Ammon's horn (tissue), 1 donor: Measurements from ENCODE around the gene SART1.

Source experiments
- DNase-seq: peaks from one replicate; pipeline ENCODE4 v3.0.0-alpha.2; 2016; ENCODE audit warnings: low spot score

The SART1 gene

GRCh38 chr11:65961267-65962140 lies at the start of gene SART1:
SART1 (plus strand) TSS chr11:65961734; CDS start chr11:65961781, 47 bp downstream.
- peak; percentile 97 for DNase-seq

- DNase-seq: no peak
Measured at GRCh38 chr11:65912845-65913244, 48.7 kb upstream of the SART1 start.

DNA sequence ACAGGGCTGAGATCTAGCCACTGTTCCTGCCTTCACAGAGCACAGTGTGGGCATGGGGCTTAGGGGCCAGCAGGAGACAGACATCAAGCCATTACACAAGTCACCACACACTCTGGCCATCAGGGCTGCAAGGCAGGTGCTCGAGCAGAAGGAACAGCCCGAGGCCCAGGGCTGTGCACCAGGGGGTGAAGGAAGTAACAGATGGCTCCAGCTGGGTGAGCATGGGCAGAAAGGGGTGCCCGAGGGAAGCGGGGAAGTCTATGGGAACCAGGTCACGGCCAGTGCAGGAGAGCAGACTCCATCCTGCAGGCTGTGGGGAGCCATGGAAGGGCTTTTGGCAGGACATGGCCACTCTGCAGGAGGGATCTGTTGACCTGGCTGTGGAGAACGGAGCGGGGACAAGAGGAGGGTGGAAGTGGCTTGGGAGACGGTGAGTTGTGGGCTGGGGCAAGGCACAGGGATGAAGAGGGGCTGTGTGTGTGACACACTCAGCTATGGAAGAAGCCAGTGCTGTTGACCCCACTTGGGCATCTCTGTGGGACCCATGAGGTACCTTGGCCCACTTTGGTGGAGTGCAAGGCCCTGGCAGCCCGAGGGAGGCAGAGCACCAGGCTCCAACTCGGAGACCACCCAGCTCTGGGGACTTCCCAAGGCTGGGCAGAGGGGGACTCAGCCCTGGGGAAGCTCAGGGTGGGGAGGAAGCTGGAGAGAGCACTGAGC lies 46.3 kb upstream of the SART1 start:
- DNase-seq: no peak

DNA sequence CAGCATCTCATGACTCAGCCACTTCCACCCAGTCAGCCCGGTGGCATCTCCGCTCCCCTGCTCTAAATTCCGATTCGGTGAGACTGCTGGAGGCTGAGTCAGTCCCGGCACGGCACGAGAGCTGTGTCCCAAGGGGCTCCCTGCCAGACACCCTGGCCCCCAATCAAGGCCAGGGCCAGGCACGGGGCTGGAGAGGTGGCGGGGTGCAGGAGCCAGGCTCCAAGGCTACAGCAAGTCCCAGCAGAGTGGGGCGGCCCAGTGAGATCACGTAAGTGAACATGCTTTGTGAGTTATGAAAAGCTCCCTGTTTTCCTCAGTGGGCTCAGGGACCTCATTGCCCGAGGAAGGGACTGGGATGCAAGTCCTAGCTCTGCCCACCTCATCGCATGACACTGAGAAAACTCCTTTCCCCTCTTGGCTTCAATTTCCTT lies 45.7 kb upstream of the SART1 start:
- peak; percentile 45 for DNase-seq

DNA sequence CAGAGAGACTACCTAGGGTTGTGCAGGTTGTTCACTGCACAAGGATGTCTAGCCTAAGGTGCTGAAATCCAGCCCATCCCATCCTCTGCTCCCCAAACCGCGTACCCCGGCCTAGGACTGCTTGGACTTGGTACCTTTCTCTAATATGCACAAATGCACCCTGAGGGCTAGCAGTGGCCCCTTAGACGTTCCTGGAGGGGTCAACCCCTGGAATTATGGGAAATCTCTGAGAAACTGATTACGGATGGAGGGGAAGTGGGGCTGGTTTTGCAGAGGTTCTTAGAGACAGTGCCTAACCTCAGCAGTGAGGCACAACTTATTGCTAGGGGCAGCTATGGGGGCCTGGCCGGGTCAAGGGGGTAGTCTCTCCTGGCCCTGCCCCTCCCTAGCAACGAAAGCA lies 45.1 kb upstream of the SART1 start:
- DNase-seq: no peak

DNA sequence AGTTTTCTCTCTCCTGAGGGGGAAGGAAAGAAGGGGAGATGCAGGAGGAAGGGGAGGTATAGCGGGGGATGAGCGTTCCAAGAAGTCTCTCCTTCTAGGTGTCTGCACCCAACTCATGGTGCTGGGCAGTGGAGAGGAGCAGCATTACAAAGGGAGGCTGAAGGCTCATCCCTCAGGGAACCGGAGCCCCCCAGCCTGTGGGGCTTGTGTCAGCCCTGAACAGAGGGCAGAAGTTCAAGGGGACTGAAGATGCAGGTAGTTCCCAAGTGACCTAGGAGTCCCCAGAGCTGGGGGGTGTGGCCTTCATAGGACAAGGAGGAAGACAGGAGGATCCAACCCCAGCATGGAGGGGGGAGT lies 44.5 kb upstream of the SART1 start:
- DNase-seq: no peak

DNA sequence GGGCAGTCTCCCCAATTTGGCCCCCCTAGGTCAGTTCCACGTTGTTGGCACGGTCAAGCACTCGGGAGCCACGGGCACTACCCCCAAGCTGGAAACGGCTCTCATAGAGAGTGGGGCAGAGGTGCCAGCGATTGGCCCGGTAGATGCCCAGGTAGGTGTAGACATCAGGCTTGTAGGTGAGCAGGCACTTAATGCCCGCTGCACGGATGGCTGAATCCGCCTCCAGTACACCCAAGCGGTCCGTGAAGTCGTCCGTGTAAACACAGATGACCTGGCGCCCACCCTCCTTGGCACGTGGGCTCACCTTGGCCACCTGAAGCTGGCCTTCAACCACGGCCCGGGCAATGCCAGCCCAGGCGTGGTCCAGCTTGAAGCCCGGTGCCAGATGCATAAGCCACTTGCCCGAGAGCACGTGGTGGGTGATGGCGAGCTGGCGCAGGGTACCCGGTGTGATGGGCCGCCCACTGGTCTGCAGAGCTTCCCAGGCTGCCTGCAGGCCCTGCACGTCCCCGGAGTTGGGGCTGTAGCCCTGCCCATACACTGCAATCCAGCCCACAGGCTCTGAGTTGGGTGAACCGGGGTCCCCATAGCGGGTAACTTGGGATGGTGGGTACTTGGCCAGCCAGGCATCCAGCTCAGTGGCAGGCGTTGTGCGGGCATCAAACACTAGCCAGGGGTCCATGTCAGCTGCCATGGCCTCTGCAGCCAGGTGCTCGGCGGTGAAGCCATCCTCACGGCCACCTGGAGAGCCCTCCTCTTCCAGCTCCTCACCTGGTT lies 43.9 kb upstream of the SART1 start:
- no peak for DNase-seq

DNA sequence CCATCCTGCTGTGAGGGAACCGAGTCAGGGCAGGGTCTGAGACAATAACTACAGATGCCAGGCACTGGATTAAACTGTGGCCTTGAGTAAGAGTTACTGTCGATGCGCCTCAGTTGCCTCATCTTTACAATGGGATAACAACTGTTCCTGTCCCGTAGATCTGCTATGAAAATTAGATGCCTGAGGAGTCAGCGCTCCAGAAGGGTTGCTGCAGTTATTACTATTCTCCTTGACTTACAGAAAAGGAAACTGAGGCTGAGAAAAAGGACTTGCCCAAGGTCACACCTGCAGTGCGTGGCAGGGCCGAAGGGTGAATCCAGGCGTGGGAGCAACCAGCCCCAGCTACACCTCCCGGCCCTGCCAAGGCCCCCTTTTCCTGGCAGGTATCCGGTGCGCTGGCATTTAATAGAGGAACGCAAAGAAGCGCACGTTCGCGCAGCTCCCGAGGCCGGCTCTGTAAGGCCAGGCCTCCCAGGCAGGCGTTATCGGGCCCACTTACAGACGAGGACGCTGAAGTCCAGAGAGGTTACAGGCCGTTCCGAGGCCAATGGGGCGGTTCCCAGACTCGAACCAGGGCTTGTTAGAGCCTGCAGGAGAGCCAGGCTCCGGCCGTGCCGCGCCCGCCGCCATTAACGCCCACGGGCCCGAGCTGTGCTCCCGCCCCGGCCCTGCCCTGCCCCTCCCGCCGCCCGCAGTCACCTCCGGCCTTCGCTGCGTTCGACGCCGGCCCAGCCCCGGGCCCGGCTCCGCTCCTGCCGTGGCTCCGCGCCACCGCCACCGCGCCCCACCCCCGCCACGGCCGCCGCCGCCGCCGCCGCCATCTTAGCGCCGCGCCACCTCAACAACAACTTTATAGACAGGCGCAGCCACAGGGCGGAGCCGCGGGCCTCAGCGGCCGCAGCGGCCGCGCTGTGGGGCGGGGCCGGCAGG lies 43.1 kb upstream of the SART1 start, which contains the start of gene C11orf68:
Gene C11orf68, minus strand, starts transcription at position 852 of the 930 bp plus-strand sequence. Its CDS starts 31 bp downstream, at position 821.
- no peak for DNase-seq

GRCh38 chr11:65919141-65919572 lies 42.4 kb upstream of the SART1 start, which contains the start of gene DRAP1:
DRAP1 (plus strand) TSS chr11:65919426; CDS start chr11:65919502, 76 bp downstream.
- peak; percentile 100 for DNase-seq

GRCh38 chr11:65919573-65920371 lies 41.8 kb upstream of the SART1 start:
- DNase-seq: no peak

DNA sequence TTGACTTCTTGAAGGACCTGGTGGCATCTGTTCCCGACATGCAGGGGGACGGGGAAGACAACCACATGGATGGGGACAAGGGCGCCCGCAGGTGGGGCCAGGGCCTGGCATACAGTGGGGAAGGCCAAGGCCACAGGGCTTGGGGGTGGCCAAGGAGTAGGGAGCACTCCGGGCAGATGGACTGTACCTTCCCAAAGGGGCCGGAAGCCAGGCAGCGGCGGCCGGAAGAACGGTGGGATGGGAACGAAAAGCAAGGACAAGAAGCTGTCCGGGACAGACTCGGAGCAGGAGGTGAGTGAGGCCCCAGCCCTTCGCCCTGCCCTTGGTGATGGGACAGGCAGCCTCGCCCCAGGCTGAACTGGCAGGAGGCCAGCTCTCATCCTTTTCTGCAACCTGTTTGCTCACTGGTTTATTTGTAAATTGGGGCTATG lies 41.1 kb upstream of the SART1 start:
- no peak for DNase-seq

DNA sequence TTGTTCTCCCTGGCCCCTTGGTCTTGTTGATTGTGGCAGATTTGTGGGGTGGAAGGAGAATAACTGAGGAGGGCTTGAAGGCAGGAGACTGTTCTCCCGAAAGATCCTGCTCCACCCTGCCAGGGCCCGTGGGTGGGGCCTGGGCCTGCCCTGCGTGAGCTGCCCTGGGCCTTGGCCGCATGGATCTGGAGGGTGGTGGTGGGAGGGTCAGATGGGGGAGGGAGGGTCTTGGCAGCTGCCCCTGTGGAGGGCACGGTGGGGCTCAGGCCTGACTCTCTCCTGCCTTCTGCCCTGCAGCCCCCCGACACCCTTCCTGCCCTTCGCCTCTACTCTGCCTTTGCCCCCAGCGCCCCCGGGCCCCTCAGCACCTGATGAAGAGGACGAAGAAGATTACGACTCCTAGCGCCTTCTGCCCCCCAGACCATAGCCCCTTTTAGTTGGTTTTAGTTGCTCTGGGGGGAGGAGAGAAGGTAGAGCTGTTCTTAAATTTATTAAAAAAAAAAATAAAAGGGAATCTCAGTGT lies 40.4 kb upstream of the SART1 start:
- no peak for DNase-seq

GRCh38 chr11:65921876-65922275 lies 39.7 kb upstream of the SART1 start:
- DNase-seq: no peak

- no peak for DNase-seq
Measured at GRCh38 chr11:65922565-65922964, 39.0 kb upstream of the SART1 start.

DNA sequence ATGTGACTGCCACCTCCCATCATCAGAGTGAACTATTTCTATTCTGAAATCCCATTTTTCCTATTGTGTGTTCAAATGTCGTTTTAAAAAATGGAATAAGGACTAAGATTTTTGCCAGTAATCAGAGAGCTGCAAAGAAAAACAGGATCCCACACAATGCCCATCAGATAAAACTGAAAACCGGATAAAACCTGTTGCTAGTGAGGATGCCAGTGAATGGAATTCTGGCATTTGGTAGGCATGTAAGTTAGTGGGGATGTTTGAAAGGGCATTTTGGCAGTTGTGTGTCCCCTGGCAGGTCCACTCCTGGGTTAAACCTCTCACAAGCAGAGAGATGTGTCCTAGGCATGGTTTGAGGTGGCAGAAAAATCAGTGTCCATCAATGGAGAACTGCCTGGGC lies 36.1 kb upstream of the SART1 start:
- DNase-seq: no peak

GRCh38 chr11:65927904-65928397 lies 33.6 kb upstream of the SART1 start:
- DNase-seq: peak; percentile 40

DNA sequence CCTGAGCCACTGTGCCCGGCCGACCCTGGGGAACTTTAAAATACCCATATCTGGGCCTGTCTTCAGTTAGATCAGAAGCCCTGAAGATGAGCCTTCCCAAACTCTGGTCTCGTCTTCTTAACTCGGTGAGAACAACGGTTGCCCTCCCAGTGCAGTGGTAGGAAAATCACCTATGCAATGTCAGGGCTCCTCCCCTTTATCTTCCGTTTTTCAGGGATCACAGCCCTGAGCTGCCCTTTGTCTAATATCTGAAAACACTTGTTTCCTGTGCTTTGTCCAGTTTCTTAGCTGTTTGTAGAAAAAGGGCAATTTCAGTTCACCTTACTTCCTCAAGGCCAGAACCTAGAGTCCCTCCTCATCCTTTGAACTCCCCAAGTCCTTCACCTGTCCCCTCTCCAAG lies 32.9 kb upstream of the SART1 start:
- no peak for DNase-seq

GRCh38 chr11:65931773-65932557 lies 29.6 kb upstream of the SART1 start:
- DNase-seq: no peak

DNA sequence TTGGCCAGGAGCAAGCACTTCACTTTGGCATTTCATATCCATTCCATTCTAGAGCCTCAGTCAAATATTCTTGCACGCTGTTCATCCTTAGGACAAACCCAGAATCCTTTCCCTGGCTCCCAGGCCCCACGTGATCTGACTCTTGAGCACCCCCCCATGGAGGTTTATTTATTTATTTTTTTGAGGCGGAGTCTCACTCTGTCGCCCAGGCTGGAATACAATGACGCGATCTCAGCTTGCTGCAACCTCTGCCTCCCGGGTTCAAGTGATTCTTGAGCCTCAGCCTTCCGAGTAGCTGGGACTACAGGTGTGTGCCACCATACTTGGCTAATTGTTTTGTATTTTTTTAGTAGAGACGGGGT lies 29.0 kb upstream of the SART1 start:
- no peak for DNase-seq
